GM23338 (cell line): ENCODE results near the gene KRT9. TPM values are rescaled to one million over a fixed set of nuclear protein-coding genes. Genes with fewer than 3 reads are reported as not detected.

Experiments
- ATAC-seq: fragments of 200-7000 bp; cut with Tn5 transposase; 3 replicates; pipeline ENCODE4 v1.9.1; 2020
- DNase-seq: peaks from one replicate; pipeline ENCODE4 v3.0.0-alpha.2; 2015; ENCODE audit warnings: low spot score
- H2AFZ ChIP-seq: fragments of 200-600 bp; sonication (generic); 2 replicates; pipeline ENCODE4 v1.8.0; 2016; ENCODE audit warnings: antibody characterized with exemption, mild to moderate bottlenecking, moderate library complexity
- H3F3A ChIP-seq: fragments of 200-600 bp; sonication (generic); replicated peaks from 2 replicates; pipeline ENCODE4 v1.8.0; 2017; ENCODE audit warnings: antibody characterized with exemption, mixed run types, low read depth
- H3K27ac ChIP-seq: fragments of 200-600 bp; sonication (generic); 2 replicates; pipeline ENCODE4 v1.6.1; 2016; ENCODE audit warnings: low read depth
- H3K27me3 ChIP-seq: fragments of 200-600 bp; sonication (generic); 2 replicates; pipeline ENCODE4 v1.8.0; 2016; ENCODE audit warnings: mild to moderate bottlenecking, mixed run types, moderate library complexity; ENCODE audit not compliant: insufficient read depth
- H3K36me3 ChIP-seq: fragments of 200-600 bp; sonication (generic); 2 replicates; pipeline ENCODE4 v1.8.0; 2016; ENCODE audit warnings: mild to moderate bottlenecking; ENCODE audit not compliant: insufficient read depth
- H3K4me1 ChIP-seq: fragments of 200-600 bp; sonication (generic); 2 replicates; pipeline ENCODE4 v1.8.0; 2016; ENCODE audit warnings: mild to moderate bottlenecking, moderate library complexity; ENCODE audit not compliant: insufficient read depth
- H3K4me2 ChIP-seq: fragments of 200-600 bp; sonication (generic); 2 replicates; pipeline ENCODE4 v1.7.1; 2017; ENCODE audit warnings: mixed run types
- H3K4me3 ChIP-seq: fragments of 200-600 bp; sonication (generic); 2 replicates; pipeline ENCODE4 v1.6.1; 2016; ENCODE audit warnings: mixed run types
- H3K79me2 ChIP-seq: fragments of 200-600 bp; sonication (generic); replicated peaks from 2 replicates; pipeline ENCODE4 v1.8.0; 2017; ENCODE audit warnings: mild to moderate bottlenecking; ENCODE audit not compliant: insufficient read depth
- H3K9me2 ChIP-seq: fragments of 200-600 bp; sonication (generic); 2 replicates; pipeline ENCODE4 v1.8.0; 2017; ENCODE audit not compliant: insufficient read depth
- H4K20me1 ChIP-seq: fragments of 200-600 bp; sonication (generic); replicated peaks from 2 replicates; pipeline ENCODE4 v1.8.0; 2017; ENCODE audit warnings: mild to moderate bottlenecking; ENCODE audit not compliant: insufficient read depth
- H3K27ac Mint-ChIP-seq: 2 replicates; pipeline ENCODE4 v1.8.0; 2020; ENCODE audit warnings: inconsistent platforms, mild to moderate bottlenecking, moderate library complexity, mixed read lengths
- H3K27me3 Mint-ChIP-seq: 3 replicates; pipeline ENCODE4 v1.8.0; 2022; ENCODE audit warnings: low read depth, mild to moderate bottlenecking, moderate library complexity, mixed read lengths, inconsistent platforms; ENCODE audit not compliant: insufficient read depth, poor library complexity
- H3K36me3 Mint-ChIP-seq: 3 replicates; pipeline ENCODE4 v1.8.0; 2021; ENCODE audit warnings: low read depth, mild to moderate bottlenecking, inconsistent platforms, moderate library complexity, mixed read lengths
- H3K4me1 Mint-ChIP-seq: 3 replicates; pipeline ENCODE4 v1.8.0; 2020; ENCODE audit warnings: mild to moderate bottlenecking, inconsistent platforms, mixed read lengths
- H3K4me3 Mint-ChIP-seq: 3 replicates; pipeline ENCODE4 v1.8.0; 2021; ENCODE audit warnings: moderate library complexity, mild to moderate bottlenecking, inconsistent platforms, mixed read lengths
- H3K9me3 Mint-ChIP-seq: 3 replicates; pipeline ENCODE4 v1.8.0; 2020; ENCODE audit warnings: moderate library complexity, mild to moderate bottlenecking, inconsistent platforms, mixed read lengths
- CREB1 ChIP-seq: fragments of 250-450 bp; sonication (Bioruptor Pico); IDR thresholded peaks from 2 replicates; pipeline ENCODE4 v1.5.0; 2020; ENCODE audit warnings: low read depth, mild to moderate bottlenecking, moderate library complexity
- ETS1 ChIP-seq: IDR thresholded peaks from 2 replicates; pipeline ENCODE4 v1.6.1; 2016; ENCODE audit warnings: antibody characterized with exemption
- EZH2phosphoT487 ChIP-seq: fragments of 200-600 bp; sonication (generic); IDR thresholded peaks from one replicate; pipeline ENCODE4 v1.8.1; 2018; ENCODE audit warnings: antibody characterized with exemption; ENCODE audit not compliant: unreplicated experiment
- REST ChIP-seq: IDR thresholded peaks from one replicate; pipeline ENCODE4 v1.6.1; 2018; ENCODE audit warnings: antibody characterized with exemption; ENCODE audit not compliant: unreplicated experiment
- STAT1 ChIP-seq: IDR thresholded peaks from one replicate; pipeline ENCODE4 v1.6.1; 2016; ENCODE audit warnings: antibody characterized with exemption; ENCODE audit not compliant: unreplicated experiment
- ZNF331 ChIP-seq: fragments of 250-450 bp; sonication (Bioruptor Pico); IDR thresholded peaks from 2 replicates; pipeline ENCODE4 v1.5.0; 2020; ENCODE audit warnings: low read depth, mild to moderate bottlenecking, moderate library complexity
- ZNF462 ChIP-seq: fragments of 250-450 bp; sonication (Bioruptor Pico); IDR thresholded peaks from 2 replicates; pipeline ENCODE4 v1.5.0; 2020; ENCODE audit warnings: mild to moderate bottlenecking, moderate library complexity
- polyA plus RNA-seq: library from polyadenylated mRNA; unstranded; fragments of >200 nt; fragmentation: Nextera tagmentation; extraction: Ambion mirVana; gene quantifications from 2 replicates; pipeline ENCODE4 v1.2.1, GENCODE V29; 2016
- total RNA-seq: library from RNA; depleted of rRNA; stranded (reverse); fragments of >200 nt; shearing (Covaris generic); gene quantifications from 2 replicates; pipeline ENCODE4 v1.2.3, GENCODE V29; 2014

The KRT9 gene
- total and polyA plus RNA-seq, 2 experiments from 2014 or later: not detected

- no peak for TF ChIP-seq EZH2phosphoT487
- no peak for TF ChIP-seq ETS1
These were observed 3.5 kb upstream of the KRT9 start (continued) for GRCh38 chr17:41575336-41575735.

- H3K36me3 ChIP-seq: no peaks in the 10 kb centered on the region
- H3K27me3 ChIP-seq: no peaks in the 10 kb centered on the region
- Mint-ChIP-seq H3K4me1 (no peaks in the 10 kb centered on the region), H3K9me3 (peaks cover 6% of the 10 kb centered on the region; the same call in 1 of the 3 replicates), H3K36me3 (no peaks in the 10 kb centered on the region), H3K4me3 (no peak overlapping the region), H3K27ac (no peak overlapping the region), H3K27me3 (peaks cover 14% of the 10 kb centered on the region)
- no peaks in the 10 kb centered on the region for H3K79me2 ChIP-seq
- H3K9me2 ChIP-seq: peaks cover 10% of the 10 kb centered on the region; the same call in 1 of the 2 replicates
- no peaks in the 10 kb centered on the region for H4K20me1 ChIP-seq
- H3F3A ChIP-seq: no peaks in the 10 kb centered on the region
- H2AFZ ChIP-seq: no peak overlapping the region
- H3K4me3 ChIP-seq: no peak overlapping the region
- DNase-seq: no peak
- H3K4me2 ChIP-seq: no peak overlapping the region
- H3K4me1 ChIP-seq: no peaks in the 10 kb centered on the region
- TF ChIP-seq CREB1 (no peak), STAT1 (no peak)
- no peak overlapping the region for H3K27ac ChIP-seq
- ATAC-seq: no peak
These were observed 4.5 kb downstream of the KRT9 start for GRCh38 chr17:41567317-41567716.

GRCh38 chr17:41565338-41565737, 6.5 kb downstream of the KRT9 start:
- no peak overlapping the region for H3K27ac ChIP-seq
- no peaks in the 10 kb centered on the region for H3K36me3 ChIP-seq
- H3K4me1 Mint-ChIP-seq: no peaks in the 10 kb centered on the region
- no peaks in the 10 kb centered on the region for H3K79me2 ChIP-seq
- H3K27me3 Mint-ChIP-seq: peaks cover 16% of the 10 kb centered on the region
- peaks cover 6% of the 10 kb centered on the region; the same call in 1 of the 3 replicates for H3K9me3 Mint-ChIP-seq
- no peak overlapping the region for H3K4me2 ChIP-seq
- H3K4me3 ChIP-seq: no peak overlapping the region
- DNase-seq (no peak), ATAC-seq (no peak)
- H3K27ac Mint-ChIP-seq: no peak overlapping the region
- no peaks in the 10 kb centered on the region for H4K20me1 ChIP-seq
- peaks cover 4% of the 10 kb centered on the region; the same call in 1 of the 2 replicates for H3K9me2 ChIP-seq
- H3K4me1 ChIP-seq: no peaks in the 10 kb centered on the region
- no peak overlapping the region for H2AFZ ChIP-seq
- H3K4me3 Mint-ChIP-seq: no peak overlapping the region
- no peaks in the 10 kb centered on the region for H3K36me3 Mint-ChIP-seq
- H3K27me3 ChIP-seq: no peaks in the 10 kb centered on the region
- no peaks in the 10 kb centered on the region for H3F3A ChIP-seq
- TF ChIP-seq CREB1: no peak
- TF ChIP-seq ZNF331 (CRISPR knock-in tag): no peak
- no peak for TF ChIP-seq REST
- TF ChIP-seq ZNF462 (CRISPR knock-in tag): no peak
- no peak for TF ChIP-seq EZH2phosphoT487
